Neural cell (in vitro differentiated cells): ENCODE measurements around the gene GPBAR1.

ENCODE experiments used
- CTCF ChIP-seq: fragments of 450-650 bp; IDR thresholded peaks from 2 replicates; pipeline ENCODE4 v1.5.1; 2014; ENCODE audit warnings: antibody characterized with exemption, mild to moderate bottlenecking, moderate library complexity; ENCODE audit not compliant: poor library complexity, severe bottlenecking
- REST ChIP-seq: IDR thresholded peaks from 2 replicates; pipeline ENCODE4 v1.6.1; 2012; ENCODE audit warnings: borderline replicate concordance

- TF ChIP-seq CTCF (no peak), REST (no peak)
These were observed 16.6 kb upstream of the GPBAR1 start for GRCh38 chr2:218244204-218244603.
